ENCODE results near the gene MED13. TPM values are rescaled to one million over a fixed set of nuclear protein-coding genes. Genes with fewer than 3 reads are reported as not detected.
"Not testable (repeated sequence)": the region's sequence is repeated elsewhere in the genome, so short reads cannot be mapped to it uniquely, and the experiment has no call there.

The MED13 gene
- total and polyA plus RNA-seq, 5 experiments from 2014 or later: 2.1 to 82.4 (median 3.7) TPM

DNA sequence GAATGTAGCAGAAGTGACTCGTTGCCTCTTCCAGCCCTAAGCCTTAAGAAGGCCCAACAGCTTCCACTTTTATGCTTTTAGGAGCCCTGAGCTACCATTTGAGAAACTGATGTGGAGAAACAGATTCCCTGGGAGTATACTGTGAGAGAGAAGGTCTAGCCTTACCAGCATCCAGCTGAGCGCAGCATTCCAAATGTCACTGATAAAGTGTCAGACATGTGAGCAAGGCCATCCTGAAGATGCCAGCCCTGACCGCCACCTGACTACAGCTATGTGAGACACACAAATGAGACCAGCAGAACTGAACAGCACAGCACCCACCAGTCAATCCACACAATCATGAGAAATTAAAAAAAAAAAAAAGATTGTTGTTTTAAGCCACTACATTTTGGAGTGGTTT is 18.6 kb upstream of the MED13 start:
- DNase-seq (no peak), ATAC-seq (no peak)
- Mint-ChIP-seq H3K27ac (no peak overlapping the region), H3K27me3 (peaks cover 0 to 10% (median 0%) of the 10 kb centered on the region in 5 donors), H3K36me3 (no peaks in the 10 kb centered on the region), H3K4me3 (no peak overlapping the region), H3K4me1 (peaks cover 2 to 14% (median 6%) of the 10 kb centered on the region in 4 donors), H3K9me3 (no peaks in the 10 kb centered on the region)
- POLR2A ChIA-PET: no interaction called here

DNA sequence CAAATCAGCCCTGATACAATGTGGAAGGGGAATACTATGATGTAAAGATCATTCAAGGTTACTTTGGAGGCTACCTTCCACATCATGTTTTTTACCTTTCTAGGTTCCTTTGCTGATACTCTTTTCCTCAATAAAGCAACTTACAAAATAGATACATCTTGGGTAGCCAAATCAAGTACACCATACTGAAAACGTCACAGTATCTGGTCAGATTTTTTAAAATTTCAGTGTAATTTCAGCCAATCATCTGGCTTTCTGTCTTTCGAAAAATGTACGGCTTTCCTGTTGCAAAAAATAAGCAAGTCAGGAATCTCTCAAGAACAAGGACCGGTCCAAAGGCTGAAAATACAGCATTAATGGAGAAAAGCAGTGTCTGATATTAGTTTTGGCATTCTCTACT is 15.6 kb upstream of the MED13 start:
- Mint-ChIP-seq H3K27me3 (peaks cover 0 to 18% (median 0%) of the 10 kb centered on the region in 5 donors), H3K27ac (no peak overlapping the region), H3K36me3 (no peaks in the 10 kb centered on the region), H3K9me3 (no peaks in the 10 kb centered on the region), H3K4me1 (peaks cover 2 to 9% (median 5%) of the 10 kb centered on the region in 4 donors), H3K4me3 (no peak overlapping the region)
- no peak for DNase-seq
- no peak for ATAC-seq
- POLR2A ChIA-PET: no interaction called here

DNA sequence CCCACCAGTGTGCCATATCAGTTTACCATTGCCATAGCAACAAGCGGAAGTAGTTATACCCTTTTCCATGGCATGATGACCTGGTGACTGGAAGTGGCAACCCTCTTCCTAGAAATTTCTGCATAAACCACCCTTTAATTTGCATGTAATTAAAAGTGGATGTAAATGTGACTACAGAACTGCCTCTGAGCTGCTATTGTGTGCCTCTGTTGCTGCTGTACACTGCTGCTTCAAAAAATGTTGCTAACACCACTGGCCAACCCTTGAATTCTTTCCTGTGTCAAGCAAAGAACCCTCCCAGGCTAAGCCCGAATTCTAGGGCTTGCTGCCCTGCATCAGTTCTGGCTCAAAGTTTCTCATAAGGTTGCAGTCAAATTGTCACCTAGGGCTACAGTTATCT is 12.9 kb upstream of the MED13 start:
- no peaks in the 10 kb centered on the region for H3K36me3 Mint-ChIP-seq
- no peak for DNase-seq
- POLR2A ChIA-PET: interaction anchor here (0.6 kb wide), 1 partner anchor 35 kb away, joined by 4 read pairs; no protein-coding TSS in a partner anchor
- H3K4me1 Mint-ChIP-seq: no peaks in the 10 kb centered on the region
- H3K27me3 Mint-ChIP-seq: peaks cover 0 to 20% (median 0%) of the 10 kb centered on the region in 5 donors
- no peak overlapping the region for H3K4me3 Mint-ChIP-seq
- ATAC-seq: no peak
- H3K9me3 Mint-ChIP-seq: no peaks in the 10 kb centered on the region
- H3K27ac Mint-ChIP-seq: no peak overlapping the region

DNA sequence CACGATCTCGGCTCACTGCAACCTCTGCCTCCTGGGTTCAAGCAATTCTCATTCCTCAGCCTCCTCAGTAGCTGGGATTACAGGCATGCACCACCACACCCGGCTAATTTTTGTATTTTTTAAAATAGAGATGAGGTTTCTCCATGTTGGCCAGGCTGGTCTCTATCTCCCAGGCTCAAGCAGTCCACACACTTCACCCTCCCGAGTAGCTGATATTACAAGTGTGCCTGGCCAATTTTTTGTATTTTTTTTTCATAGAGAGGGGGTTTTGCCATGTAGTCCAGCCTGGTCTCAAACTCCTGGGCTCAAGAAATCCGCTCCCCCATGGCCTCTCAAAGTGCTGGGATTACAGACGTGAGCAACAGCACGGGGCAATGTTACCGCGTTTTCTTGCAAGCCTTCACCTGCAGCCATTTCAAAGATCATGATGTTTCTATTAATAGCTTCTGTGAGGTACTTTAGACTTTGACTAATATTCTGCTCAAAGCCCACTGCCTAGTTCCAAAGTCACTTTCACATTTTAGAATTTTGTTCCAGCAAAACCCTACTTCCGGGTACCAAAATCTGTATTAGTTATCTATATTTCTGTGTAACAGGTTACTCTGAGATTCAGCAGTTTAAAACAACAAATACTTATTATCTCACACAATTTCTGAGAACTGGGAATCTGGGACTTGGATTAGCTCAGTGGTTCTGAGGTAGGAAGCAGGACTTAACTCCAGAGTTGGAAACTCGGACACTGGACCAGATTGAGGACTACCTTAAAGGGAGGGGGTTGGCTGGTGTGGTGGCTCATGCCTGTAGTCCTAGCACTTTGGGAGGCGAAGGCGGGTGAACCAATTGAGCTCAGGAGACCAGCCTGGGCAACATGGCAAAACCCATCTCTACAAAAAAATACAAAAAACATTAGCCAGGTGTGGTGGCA is 12.0 kb upstream of the MED13 start:
- H3K36me3 Mint-ChIP-seq: no peaks in the 10 kb centered on the region
- ATAC-seq (no peak), DNase-seq (no peak)
- peaks cover 0 to 20% (median 0%) of the 10 kb centered on the region in 5 donors for H3K27me3 Mint-ChIP-seq
- no peak overlapping the region for H3K4me3 Mint-ChIP-seq
- H3K27ac Mint-ChIP-seq: no peak overlapping the region
- H3K9me3 Mint-ChIP-seq: no peaks in the 10 kb centered on the region
- H3K4me1 Mint-ChIP-seq: no peaks in the 10 kb centered on the region
- POLR2A ChIA-PET: interaction anchor here (0.6 kb wide), 1 partner anchor 36 kb away, joined by 4 read pairs; no protein-coding TSS in a partner anchor

DNA sequence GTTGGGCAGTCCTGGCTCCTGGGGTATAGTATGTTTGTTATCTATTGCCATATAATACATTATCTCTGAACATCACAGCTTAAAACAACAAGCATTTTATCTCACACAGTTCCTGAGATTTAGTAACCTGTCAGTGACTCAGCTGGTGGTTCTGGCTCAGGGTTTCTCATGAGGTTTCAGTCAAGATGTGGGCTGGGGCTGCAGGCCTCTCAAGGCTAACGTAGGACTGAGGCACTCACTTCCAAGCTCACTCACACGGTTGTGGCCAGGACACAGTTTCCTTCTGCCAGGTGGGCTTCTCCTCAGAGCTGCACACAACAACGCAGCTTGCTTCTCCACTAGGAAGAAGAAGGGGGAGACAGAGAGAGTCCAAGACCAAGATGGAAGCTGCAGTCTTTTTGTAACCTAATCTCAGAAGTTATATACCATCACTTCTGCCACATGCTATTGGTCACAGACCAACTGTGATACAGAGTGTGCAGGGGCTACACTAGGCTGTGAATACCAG is 10.3 kb upstream of the MED13 start:
- H3K9me3 Mint-ChIP-seq: no peaks in the 10 kb centered on the region
- no peaks in the 10 kb centered on the region for H3K36me3 Mint-ChIP-seq
- DNase-seq (no peak), ATAC-seq (no peak)
- no peaks in the 10 kb centered on the region for H3K4me1 Mint-ChIP-seq
- H3K4me3 Mint-ChIP-seq: no peak overlapping the region
- no peak overlapping the region for H3K27ac Mint-ChIP-seq
- H3K27me3 Mint-ChIP-seq: peaks cover 0 to 18% (median 0%) of the 10 kb centered on the region in 5 donors
- POLR2A ChIA-PET: no interaction called here

DNA sequence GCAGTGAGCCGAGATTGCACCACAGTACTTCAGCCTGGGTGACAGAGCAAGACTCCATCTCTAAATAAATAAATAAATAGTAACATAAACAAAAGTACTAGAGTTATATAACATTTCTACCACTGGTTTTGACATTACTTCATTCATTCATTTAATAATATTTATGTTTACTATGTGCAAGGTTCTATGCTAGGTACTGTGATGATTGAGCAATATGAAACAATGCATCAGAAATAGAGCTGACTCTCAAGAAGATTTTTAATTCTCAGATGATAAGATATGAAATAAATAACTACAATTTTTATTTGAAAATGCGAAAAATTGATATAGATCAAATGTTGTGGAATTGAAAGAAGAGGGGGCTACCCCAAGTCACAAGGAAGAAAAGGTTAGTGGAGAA is 8.9 kb upstream of the MED13 start:
- POLR2A ChIA-PET: no interaction called here
- peaks cover 0 to 10% (median 0%) of the 10 kb centered on the region in 5 donors for H3K27me3 Mint-ChIP-seq
- H3K9me3 Mint-ChIP-seq: no peaks in the 10 kb centered on the region
- ATAC-seq (no peak), DNase-seq (no peak)
- no peaks in the 10 kb centered on the region for H3K36me3 Mint-ChIP-seq
- no peak overlapping the region for H3K27ac Mint-ChIP-seq
- no peaks in the 10 kb centered on the region for H3K4me1 Mint-ChIP-seq
- no peak overlapping the region for H3K4me3 Mint-ChIP-seq

DNA sequence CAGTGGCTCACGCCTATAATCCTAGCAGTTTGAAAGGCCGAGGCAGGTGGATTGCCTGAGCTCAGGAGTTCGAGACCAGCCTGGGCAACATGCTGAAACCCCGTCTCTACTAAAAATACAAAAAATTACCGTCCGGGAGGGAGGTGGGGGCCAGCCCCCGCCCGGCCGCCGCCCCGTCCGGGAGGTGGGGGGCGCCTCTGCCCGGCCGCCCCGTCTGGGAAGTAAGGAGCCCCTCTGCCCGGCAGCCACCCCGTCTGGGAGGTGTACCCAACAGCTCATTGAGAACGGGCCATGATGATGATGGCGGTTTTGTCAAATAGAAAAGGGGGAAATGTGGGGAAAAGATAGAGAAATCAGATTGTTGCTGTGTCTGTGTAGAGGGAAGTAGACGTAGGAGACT is 7.8 kb upstream of the MED13 start:
- H3K4me1 Mint-ChIP-seq, H3K27me3 Mint-ChIP-seq, ATAC-seq, H3K4me3 Mint-ChIP-seq, POLR2A ChIA-PET, H3K36me3 Mint-ChIP-seq, H3K27ac Mint-ChIP-seq, H3K9me3 Mint-ChIP-seq, DNase-seq: not testable (repeated sequence)

DNA sequence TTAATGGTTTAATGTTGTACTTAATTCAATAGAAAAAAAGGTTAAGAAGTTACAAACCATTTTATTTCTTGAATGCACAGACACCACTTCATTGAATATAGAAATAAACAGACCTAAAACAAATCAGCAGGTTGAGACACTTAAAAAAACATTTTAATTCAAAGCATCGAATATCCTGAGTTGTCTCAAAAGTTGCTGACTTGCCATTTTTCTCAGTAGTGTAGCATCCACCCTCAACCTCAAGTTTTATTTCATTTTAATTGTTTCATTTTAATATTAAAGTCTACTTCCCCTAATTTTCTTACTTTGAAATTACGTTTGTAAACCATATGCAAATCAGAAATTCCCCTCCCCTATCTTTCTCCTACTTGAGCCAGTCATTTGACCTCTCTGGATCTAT is 5.8 kb upstream of the MED13 start:
- no peak for ATAC-seq
- no peak overlapping the region for H3K4me3 Mint-ChIP-seq
- H3K4me1 Mint-ChIP-seq: peaks cover 2 to 5% (median 4%) of the 10 kb centered on the region in 4 donors
- DNase-seq: no peak
- peaks cover 0 to 2% (median 0%) of the 10 kb centered on the region in 5 donors for H3K27me3 Mint-ChIP-seq
- H3K9me3 Mint-ChIP-seq: no peaks in the 10 kb centered on the region
- no peaks in the 10 kb centered on the region for H3K36me3 Mint-ChIP-seq
- no peak overlapping the region for H3K27ac Mint-ChIP-seq
- POLR2A ChIA-PET: no interaction called here

DNA sequence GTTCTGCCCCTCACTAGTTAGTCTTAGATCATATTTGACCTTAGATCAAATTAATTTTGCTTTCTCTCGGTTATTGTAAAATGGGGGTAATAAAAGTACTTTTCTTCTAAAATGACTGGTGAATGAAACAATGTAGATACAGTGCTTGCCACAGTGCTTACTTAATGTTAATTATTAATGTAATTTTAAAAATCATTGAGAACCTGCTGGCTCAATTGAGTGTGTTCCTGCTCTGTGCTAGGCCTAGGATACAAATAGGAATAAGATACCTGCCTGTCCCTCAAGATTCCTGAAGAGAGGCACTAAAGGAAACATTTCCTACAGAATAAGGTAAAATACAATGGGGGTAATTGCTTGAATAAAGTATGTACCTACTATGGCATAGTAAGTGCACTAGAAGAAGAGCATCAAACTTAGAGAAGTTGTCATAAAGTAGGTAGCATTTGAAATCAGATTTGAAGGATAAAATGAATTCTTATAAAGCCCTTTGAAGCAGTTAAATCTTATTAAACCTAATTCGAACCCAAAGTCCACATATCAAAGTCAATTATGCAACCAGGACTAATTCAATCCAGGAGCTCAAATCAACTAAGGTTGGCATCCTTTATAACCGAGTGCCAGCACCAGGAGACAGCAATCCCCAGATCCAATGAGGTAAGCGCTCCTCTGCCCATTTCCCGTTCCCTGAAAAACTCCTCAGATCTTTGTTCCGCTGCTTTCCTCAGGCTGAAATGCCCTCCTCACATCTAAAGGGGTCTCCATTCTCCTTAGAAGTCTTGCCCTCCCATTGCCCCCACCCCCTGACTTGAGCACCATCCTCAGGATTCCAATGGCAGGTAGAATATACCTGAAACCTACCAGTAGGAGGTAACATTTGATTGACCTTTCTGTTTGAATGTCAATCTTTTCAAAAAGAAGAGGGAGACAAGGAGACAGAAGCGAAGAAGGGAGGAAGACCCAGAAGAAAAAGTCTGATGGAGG is 2.4 kb upstream of the MED13 start:
- H3K27ac Mint-ChIP-seq: no peak overlapping the region

DNA sequence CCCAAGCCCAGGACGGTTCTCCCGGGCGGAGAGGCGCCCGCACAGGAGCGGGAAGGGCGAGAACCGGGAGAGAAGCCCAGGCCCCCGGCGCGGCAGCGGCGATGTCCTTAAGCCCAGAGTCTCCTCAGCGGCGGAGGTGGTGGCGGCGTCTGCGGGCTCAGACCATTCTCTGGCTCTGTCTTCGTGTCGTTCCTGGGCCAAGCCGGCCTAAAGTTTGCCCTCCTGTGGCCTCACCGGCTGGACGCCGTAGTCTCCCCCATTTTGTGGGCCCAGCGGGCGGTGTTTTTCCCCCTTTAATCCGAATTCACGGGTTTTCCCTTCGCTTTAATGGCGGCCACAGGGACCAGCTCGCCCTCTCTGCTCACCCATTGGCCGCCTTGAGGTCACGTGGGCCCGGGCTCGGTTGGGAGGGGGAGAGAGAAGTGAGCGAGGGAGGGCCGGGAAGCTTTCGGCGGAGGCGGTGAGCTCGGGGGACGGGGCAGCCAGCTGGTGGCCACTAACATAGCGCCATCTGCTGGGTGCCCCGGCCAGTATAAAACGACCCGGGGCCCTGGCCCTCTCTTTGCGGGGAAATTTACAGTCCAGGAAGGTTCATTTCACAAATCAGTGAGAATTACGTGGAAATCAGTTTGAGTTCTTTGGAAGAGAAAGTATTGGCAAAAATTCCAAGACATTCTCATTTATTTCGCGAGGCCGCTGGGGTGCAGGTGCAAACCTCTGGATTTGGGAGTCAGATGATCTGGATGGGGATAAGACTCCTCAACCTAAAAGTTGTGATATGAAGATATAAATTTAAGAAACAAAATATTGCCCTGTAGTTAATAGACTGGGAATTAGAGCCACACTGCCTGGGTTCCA is 762 bp upstream of the MED13 start:
- Mint-ChIP-seq H3K4me1 (peaks cover 21 to 36% (median 34%) of the 10 kb centered on the region in 4 donors), H3K27me3 (no peaks in the 10 kb centered on the region), H3K36me3 (peaks cover 0 to 16% (median 5%) of the 10 kb centered on the region in 3 donors), H3K9me3 (no peaks in the 10 kb centered on the region), H3K4me3 (peak overlapping the region; percentile 93 to 100 (median 98)), H3K27ac (peak overlapping the region; percentile 94 to 100 (median 98))
- ATAC-seq (peak; percentile 91 to 94), DNase-seq (peak; percentile 95 to 99 (median 96))
- POLR2A ChIA-PET: interaction anchor here (0.5 to 1.1 kb wide), 7 partner anchors 12 to 1135 kb away, joined by 3 to 9 read pairs (median 3); partner anchors contain the start of genes BRIP1 and INTS2

More for the DNA sequence above, 2.4 kb upstream of the MED13 start:
- Mint-ChIP-seq H3K4me1 (peaks cover 19 to 32% (median 23%) of the 10 kb centered on the region in 4 donors), H3K9me3 (no peaks in the 10 kb centered on the region), H3K27me3 (no peaks in the 10 kb centered on the region), H3K36me3 (peaks cover 0 to 8% (median 5%) of the 10 kb centered on the region in 3 donors), H3K4me3 (no peak overlapping the region)
- POLR2A ChIA-PET: no interaction called here
- no peak for DNase-seq
- ATAC-seq: no peak

DNA sequence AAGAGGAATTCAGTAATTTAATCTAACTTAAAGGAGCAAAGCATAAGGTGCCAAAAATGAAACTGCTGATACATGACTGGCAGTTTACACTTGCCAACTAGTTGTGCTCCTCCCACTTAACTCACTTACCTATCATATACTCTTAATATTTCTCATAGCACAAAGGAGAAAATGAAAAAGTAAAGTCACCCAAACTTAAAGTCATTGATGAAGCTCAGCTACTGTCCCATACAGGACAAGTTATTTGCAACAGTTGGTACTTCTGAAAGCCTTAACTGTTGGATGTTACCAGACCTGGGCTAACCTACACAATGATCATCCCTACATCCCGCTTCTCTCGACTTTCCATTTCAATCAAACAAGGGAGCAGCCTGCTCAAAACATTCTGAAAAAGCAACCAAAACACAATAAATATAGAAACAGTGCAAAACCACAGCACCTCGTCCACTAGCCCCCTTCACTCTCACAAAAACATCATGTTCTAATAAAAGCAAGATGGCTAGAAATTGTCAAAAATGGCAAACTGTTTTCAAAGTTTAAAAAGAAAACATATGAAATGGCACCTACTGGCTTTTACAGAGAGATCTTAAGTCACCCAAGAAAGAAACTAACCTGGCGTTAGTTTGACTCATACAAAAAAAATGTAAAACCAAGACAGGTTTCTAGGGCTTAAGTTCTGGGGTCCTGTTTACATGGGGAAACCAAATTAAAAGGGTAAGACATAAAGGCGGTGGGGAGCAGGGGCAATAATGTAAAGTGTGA is 868 bp downstream of the MED13 start:
- POLR2A ChIA-PET: interaction anchor here (0.6 to 0.8 kb wide), 2 partner anchors 12 to 162 kb away, joined by 3 read pairs; no protein-coding TSS in a partner anchor
- Mint-ChIP-seq H3K9me3 (no peaks in the 10 kb centered on the region), H3K4me3 (peak overlapping the region; percentile 85 to 99 (median 95)), H3K27ac (peak overlapping the region; percentile 90 to 99 (median 94)), H3K36me3 (peaks cover 0 to 30% (median 5%) of the 10 kb centered on the region in 3 donors), H3K4me1 (peaks cover 25 to 49% (median 44%) of the 10 kb centered on the region in 4 donors), H3K27me3 (no peaks in the 10 kb centered on the region)
- ATAC-seq (peak in 1 of 2 donors; percentile 1), DNase-seq (peak in 3 of 10 donors; percentile 21 to 33 (median 25))
